K562 (cell line): ENCODE results near the gene DCLK1.

Experiments used
- HIVEP1 ChIP-seq: fragments of 250-450 bp; sonication (Bioruptor Pico); IDR thresholded peaks from 2 replicates; pipeline ENCODE4 v1.4.0; 2020; ENCODE audit warnings: mild to moderate bottlenecking
- POLR2AphosphoS2 ChIP-seq: IDR thresholded peaks from 2 replicates; pipeline ENCODE4 v1.6.1; 2012; ENCODE audit warnings: low read length, improper control_type of control experiment
- TF ChIP-seq, protein P1 (sequence below): sonication (generic); formaldehyde crosslinking; IDR thresholded peaks from 2 replicates; pipeline ENCODE4 v1.8.0; 2022; ENCODE audit warnings: mild to moderate bottlenecking, low read depth, missing genetic modification reagents

DNA sequence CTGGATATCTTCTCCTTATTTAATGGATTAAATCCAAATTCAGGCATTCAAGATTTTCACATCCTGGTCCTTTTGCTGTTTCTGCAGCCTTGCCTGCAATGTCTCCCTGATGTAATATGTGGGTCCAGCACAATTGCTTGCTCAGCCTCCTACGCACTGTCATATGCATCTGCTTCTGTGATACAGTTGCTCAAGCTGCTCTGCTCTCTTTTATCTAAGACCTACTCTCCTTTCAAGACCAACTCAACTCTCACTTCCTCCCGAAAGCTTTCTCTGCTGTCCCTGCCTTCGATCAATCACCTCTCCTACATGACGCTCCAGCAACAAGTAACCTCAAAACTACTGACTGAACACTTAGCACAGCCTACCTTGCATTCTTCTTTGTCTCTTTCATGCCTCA is 138.2 kb downstream of the DCLK1 start:
- no peak for TF ChIP-seq HIVEP1
- TF ChIP-seq POLR2AphosphoS2: no peak
- TF ChIP-seq, protein P1, sequence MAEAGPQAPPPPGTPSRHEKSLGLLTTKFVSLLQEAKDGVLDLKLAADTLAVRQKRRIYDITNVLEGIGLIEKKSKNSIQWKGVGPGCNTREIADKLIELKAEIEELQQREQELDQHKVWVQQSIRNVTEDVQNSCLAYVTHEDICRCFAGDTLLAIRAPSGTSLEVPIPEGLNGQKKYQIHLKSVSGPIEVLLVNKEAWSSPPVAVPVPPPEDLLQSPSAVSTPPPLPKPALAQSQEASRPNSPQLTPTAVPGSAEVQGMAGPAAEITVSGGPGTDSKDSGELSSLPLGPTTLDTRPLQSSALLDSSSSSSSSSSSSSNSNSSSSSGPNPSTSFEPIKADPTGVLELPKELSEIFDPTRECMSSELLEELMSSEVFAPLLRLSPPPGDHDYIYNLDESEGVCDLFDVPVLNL (CRISPR knock-in tag): no peak
